GM21825 (cell line): ENCODE data around the gene DTX2.
"Not testable (repeated sequence)": the region's sequence is repeated elsewhere in the genome, so short reads cannot be mapped to it uniquely, and the experiment has no call there.

Experiments
- ATAC-seq: cut with Tn5 transposase; IDR thresholded peaks from one replicate; pipeline ENCODE4 v1.9.1; 2021; ENCODE audit warnings: mild to moderate bottlenecking, moderate library complexity; ENCODE audit not compliant: unreplicated experiment

Gene DTX2

GRCh38 chr7:76511200-76511910 is 49.8 kb downstream of the DTX2 start:
- ATAC-seq, result not testable (repeated sequence)

- ATAC-seq, result not testable (repeated sequence)
These were observed 50.7 kb downstream of the DTX2 start for GRCh38 chr7:76511911-76512885.

- ATAC-seq, result no peak
These were observed 51.7 kb downstream of the DTX2 start for GRCh38 chr7:76512941-76513816.

- no peak for ATAC-seq
These were observed 52.6 kb downstream of the DTX2 start for GRCh38 chr7:76513817-76514799.

GRCh38 chr7:76514926-76515771 is 53.6 kb downstream of the DTX2 start:
- no peak for ATAC-seq

GRCh38 chr7:76515999-76516443 is 54.5 kb downstream of the DTX2 start:
- ATAC-seq, result no peak

GRCh38 chr7:76516932-76517331 is 55.4 kb downstream of the DTX2 start:
- not testable (repeated sequence) for ATAC-seq

GRCh38 chr7:76526183-76526582 is 64.7 kb downstream of the DTX2 start:
- not testable (repeated sequence) for ATAC-seq

GRCh38 chr7:76531643-76532042 is 70.1 kb downstream of the DTX2 start:
- not testable (repeated sequence) for ATAC-seq

GRCh38 chr7:76543197-76543596 is 81.7 kb downstream of the DTX2 start, which contains the start of gene SPDYE16:
Gene SPDYE16, minus strand, starts transcription at chr7:76543297. Its CDS starts 1,838 bp downstream, at chr7:76541459.
- not testable (repeated sequence) for ATAC-seq

- ATAC-seq, result peak; percentile 100
These were observed 87.7 kb downstream of the DTX2 start for GRCh38 chr7:76549025-76549854.

GRCh38 chr7:76549855-76550248 is 88.3 kb downstream of the DTX2 start:
- ATAC-seq, result not testable (repeated sequence)

- ATAC-seq, result not testable (repeated sequence)
These were observed 90.5 kb downstream of the DTX2 start for GRCh38 chr7:76551992-76552391.
